ENCODE measurements around the gene STK38.

DNA sequence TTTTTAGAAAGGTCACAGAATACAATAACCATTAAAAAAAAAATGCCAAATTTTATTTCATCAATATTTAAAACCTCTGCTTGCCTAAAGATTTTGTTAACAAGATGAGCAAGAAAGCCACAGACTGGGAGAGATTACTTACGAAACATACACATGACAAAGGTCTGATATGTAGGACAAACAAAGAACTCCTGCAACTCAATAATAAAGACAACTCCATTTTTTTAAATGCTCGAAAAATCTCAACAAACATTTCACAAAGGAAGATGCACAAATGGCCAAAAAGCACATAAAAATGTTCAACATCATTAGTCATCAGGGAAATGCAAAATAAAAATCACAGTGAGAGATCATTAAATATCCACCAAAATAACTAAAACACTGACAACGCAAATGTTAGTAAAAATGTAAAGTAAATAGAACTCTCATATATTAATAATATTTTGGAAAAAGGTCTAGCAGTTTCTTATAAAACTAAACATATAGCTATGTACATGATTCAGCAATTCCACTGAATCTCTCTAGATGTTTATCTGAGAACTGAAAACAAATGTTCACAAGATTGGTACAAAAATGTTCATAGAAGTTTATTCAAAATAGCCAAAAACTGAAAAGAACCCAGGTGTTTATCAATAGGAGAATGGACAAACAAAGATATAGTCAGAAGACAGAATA is 10.3 kb downstream of the STK38 start:
- no peak for TF ChIP-seq STAT5B (CRISPR knock-in tag; IDR thresholded peaks at IDR 0.05)
- no peak for TF ChIP-seq ETS1 (conservative IDR thresholded peaks at IDR 0.05; ENCODE audit: control insufficient read depth, low read depth, low read length)
- TF ChIP-seq ZNF324 (CRISPR knock-in tag; IDR thresholded peaks at IDR 0.05), result no peak
- no peak for TF ChIP-seq TAF1 (IDR thresholded peaks at IDR 0.05; ENCODE audit: control insufficient read depth, extremely low read depth, insufficient read depth, low read length, severe bottlenecking)

Data from K562 (cell line).